ENCODE data around the gene ACOX1. TPM values are rescaled to one million over a fixed set of nuclear protein-coding genes. Genes with fewer than 3 reads are reported as not detected.

The ACOX1 gene
- total and polyA plus RNA-seq, 2 of the 13 experiments (the other 11 are each of a cell fraction or from before 2014, with no cell fraction given), result 86.4 to 120 TPM

DNA sequence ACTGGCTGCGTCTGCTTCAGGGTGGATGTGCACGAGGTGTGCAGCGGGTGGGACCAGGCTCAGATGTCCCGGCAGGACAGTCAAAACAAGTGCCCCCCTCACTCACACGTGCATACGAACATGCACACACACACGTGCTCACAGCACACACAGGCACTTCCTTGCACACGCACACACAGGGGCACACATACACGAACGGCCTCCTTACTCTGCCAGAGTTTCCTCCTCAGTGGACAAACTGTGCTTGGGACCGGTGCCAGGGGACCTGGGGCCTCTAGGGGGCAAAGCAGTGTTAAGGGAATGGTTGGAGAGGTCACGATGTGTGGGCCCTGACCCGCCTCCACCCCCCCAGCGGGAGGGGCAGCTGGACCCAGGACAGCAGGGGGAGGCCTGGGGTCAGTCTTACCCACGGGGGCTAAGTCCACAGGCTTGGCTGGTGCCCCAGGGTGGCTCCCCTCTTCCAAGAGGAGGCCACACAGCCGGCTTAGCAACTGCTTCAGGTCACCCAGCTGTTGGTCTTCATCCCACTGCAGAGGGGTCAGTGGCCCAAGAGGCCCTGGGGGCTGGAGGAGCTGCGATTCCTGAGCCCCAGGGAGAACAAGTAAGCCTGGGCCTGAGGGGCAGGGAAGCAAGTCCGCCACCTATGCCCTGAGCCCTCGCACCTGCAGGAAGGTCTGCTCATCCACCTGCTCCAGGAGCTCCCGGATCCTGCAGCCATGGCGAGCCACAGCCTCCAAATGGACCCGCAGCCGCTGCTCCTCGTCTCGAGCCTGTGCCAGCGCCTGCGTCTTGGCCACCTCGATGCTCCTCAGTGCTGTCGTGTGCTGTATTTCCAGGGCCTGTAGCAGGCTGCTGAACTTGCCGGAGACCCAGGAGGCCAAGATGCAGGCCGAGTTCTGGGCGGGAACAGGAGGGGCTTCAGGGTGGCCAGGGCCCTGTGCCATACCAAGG is 87.1 kb downstream of the ACOX1 start (continued):
- no peak for TF ChIP-seq KLF15 (CRISPR knock-in tag; IDR thresholded peaks at IDR 0.05; ENCODE audit: borderline replicate concordance)
- TF ChIP-seq ZNF558 (CRISPR knock-in tag; IDR thresholded peaks at IDR 0.05; ENCODE audit: borderline replicate concordance), result peak; percentile 37
- 0 out of 2 replicates have a peak, but pooled peaks have one; percentile 3 for TF ChIP-seq SATB2 (CRISPR knock-in tag; IDR thresholded peaks at IDR 0.05)
- TF ChIP-seq CBX5 (CRISPR knock-in tag; IDR thresholded peaks at IDR 0.05; ENCODE audit: borderline replicate concordance), result no peak
- no peak for TF ChIP-seq ZNF850 (CRISPR knock-in tag; conservative IDR thresholded peaks at IDR 0.05)
- TF ChIP-seq, protein P1, sequence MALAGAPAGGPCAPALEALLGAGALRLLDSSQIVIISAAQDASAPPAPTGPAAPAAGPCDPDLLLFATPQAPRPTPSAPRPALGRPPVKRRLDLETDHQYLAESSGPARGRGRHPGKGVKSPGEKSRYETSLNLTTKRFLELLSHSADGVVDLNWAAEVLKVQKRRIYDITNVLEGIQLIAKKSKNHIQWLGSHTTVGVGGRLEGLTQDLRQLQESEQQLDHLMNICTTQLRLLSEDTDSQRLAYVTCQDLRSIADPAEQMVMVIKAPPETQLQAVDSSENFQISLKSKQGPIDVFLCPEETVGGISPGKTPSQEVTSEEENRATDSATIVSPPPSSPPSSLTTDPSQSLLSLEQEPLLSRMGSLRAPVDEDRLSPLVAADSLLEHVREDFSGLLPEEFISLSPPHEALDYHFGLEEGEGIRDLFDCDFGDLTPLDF (CRISPR knock-in tag; IDR thresholded peaks at IDR 0.05), result no peak; the same call in 1 of the 2 replicates
- TF ChIP-seq ZNF780A (CRISPR knock-in tag; IDR thresholded peaks at IDR 0.05), result no peak
- no peak for TF ChIP-seq SIX1 (CRISPR knock-in tag; IDR thresholded peaks at IDR 0.05; ENCODE audit: borderline replicate concordance)
- TF ChIP-seq ZSCAN9 (CRISPR knock-in tag; IDR thresholded peaks at IDR 0.05; ENCODE audit: borderline replicate concordance), result no peak
- TF ChIP-seq, protein P2, sequence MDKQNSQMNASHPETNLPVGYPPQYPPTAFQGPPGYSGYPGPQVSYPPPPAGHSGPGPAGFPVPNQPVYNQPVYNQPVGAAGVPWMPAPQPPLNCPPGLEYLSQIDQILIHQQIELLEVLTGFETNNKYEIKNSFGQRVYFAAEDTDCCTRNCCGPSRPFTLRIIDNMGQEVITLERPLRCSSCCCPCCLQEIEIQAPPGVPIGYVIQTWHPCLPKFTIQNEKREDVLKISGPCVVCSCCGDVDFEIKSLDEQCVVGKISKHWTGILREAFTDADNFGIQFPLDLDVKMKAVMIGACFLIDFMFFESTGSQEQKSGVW (CRISPR knock-in tag; IDR thresholded peaks at IDR 0.05; ENCODE audit: borderline replicate concordance), result no peak
- TF ChIP-seq, protein P3, sequence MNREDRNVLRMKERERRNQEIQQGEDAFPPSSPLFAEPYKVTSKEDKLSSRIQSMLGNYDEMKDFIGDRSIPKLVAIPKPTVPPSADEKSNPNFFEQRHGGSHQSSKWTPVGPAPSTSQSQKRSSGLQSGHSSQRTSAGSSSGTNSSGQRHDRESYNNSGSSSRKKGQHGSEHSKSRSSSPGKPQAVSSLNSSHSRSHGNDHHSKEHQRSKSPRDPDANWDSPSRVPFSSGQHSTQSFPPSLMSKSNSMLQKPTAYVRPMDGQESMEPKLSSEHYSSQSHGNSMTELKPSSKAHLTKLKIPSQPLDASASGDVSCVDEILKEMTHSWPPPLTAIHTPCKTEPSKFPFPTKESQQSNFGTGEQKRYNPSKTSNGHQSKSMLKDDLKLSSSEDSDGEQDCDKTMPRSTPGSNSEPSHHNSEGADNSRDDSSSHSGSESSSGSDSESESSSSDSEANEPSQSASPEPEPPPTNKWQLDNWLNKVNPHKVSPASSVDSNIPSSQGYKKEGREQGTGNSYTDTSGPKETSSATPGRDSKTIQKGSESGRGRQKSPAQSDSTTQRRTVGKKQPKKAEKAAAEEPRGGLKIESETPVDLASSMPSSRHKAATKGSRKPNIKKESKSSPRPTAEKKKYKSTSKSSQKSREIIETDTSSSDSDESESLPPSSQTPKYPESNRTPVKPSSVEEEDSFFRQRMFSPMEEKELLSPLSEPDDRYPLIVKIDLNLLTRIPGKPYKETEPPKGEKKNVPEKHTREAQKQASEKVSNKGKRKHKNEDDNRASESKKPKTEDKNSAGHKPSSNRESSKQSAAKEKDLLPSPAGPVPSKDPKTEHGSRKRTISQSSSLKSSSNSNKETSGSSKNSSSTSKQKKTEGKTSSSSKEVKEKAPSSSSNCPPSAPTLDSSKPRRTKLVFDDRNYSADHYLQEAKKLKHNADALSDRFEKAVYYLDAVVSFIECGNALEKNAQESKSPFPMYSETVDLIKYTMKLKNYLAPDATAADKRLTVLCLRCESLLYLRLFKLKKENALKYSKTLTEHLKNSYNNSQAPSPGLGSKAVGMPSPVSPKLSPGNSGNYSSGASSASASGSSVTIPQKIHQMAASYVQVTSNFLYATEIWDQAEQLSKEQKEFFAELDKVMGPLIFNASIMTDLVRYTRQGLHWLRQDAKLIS (CRISPR knock-in tag; IDR thresholded peaks at IDR 0.05), result no peak; the same call in 1 of the 2 replicates
- TF ChIP-seq, protein P4, sequence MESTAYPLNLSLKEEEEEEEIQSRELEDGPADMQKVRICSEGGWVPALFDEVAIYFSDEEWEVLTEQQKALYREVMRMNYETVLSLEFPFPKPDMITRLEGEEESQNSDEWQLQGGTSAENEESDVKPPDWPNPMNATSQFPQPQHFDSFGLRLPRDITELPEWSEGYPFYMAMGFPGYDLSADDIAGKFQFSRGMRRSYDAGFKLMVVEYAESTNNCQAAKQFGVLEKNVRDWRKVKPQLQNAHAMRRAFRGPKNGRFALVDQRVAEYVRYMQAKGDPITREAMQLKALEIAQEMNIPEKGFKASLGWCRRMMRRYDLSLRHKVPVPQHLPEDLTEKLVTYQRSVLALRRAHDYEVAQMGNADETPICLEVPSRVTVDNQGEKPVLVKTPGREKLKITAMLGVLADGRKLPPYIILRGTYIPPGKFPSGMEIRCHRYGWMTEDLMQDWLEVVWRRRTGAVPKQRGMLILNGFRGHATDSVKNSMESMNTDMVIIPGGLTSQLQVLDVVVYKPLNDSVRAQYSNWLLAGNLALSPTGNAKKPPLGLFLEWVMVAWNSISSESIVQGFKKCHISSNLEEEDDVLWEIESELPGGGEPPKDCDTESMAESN (CRISPR knock-in tag; conservative IDR thresholded peaks at IDR 0.05), result peak; percentile 22; the same call in 1 of the 2 replicates
- no peak for TF ChIP-seq PCBP1 (IDR thresholded peaks at IDR 0.05; ENCODE audit: borderline replicate concordance, low read depth, low read length)
- TF ChIP-seq ZNF274 (CRISPR knock-in tag; IDR thresholded peaks at IDR 0.05), result 0 out of 2 replicates have a peak, but pooled peaks have one; percentile 77
- peak; percentile 59 for TF ChIP-seq GABPB1 (CRISPR knock-in tag; IDR thresholded peaks at IDR 0.05)
- peak; percentile 14; the same call in 1 of the 2 replicates for TF ChIP-seq ZNF747 (CRISPR knock-in tag; IDR thresholded peaks at IDR 0.05; ENCODE audit: borderline replicate concordance)
- TF ChIP-seq ZNF468 (CRISPR knock-in tag; IDR thresholded peaks at IDR 0.05), result no peak
